Stomach (tissue), 9 donors: Measurements from ENCODE around the gene KRT13. TPM values are rescaled to one million over a fixed set of nuclear protein-coding genes. Genes with fewer than 3 reads are reported as not detected.
A peak's percentile ranks its signal among the peaks of the same experiment; 100 is the strongest.

Source experiments
- DNase-seq, 2 donors: peaks; one replicate each; pipeline versions ENCODE4 v3.0.0 to v3.0.0-alpha.2; 2013 to 2019
- H3K27ac ChIP-seq, 5 donors: fragments of 200-600 bp in 4 of 5; sonication (generic) in 4 of 5; one replicate each; pipeline ENCODE4 v1.5.1; 2013 to 2019; ENCODE audit warnings: mild to moderate bottlenecking in 1 of 5, moderate library complexity in 1 of 5
- H3K27me3 ChIP-seq, 3 donors: fragments of 200-600 bp; sonication (generic); one replicate each; pipeline ENCODE4 v1.5.1; 2017 to 2019; ENCODE audit warnings: mixed run types in 1 of 3
- H3K36me3 ChIP-seq, 4 donors: fragments of 200-600 bp; sonication (generic); 1 replicate in 3 of 4; 2 replicates in 1 of 4; pipeline ENCODE4 v1.5.1; 2016 to 2019
- H3K4me1 ChIP-seq, 4 donors: fragments of 200-600 bp; sonication (generic); one replicate each; pipeline ENCODE4 v1.5.1; 2016 to 2019
- H3K4me3 ChIP-seq, 4 donors: fragments of 200-600 bp; sonication (generic) in 3 of 4; one replicate each; pipeline ENCODE4 v1.5.1; 2016 to 2019; ENCODE audit warnings: mild to moderate bottlenecking in 1 of 4
- H3K9me3 ChIP-seq, 4 donors: fragments of 200-600 bp; sonication (generic); one replicate each; pipeline ENCODE4 v1.5.1; 2016 to 2019
- CTCF ChIP-seq, 7 experiments: fragments of 450-650 bp in 4 of 7; fragments of 200-600 bp in 3 of 7; sonication (generic) in 3 of 7; IDR thresholded peaks; one replicate each; pipeline ENCODE4 v1.5.1; 2016 to 2019; ENCODE audit warnings: antibody characterized with exemption in 7 of 7, control low read depth in 2 of 7, mild to moderate bottlenecking in 1 of 7
- EP300 ChIP-seq: sonication (generic); formaldehyde crosslinking; IDR thresholded peaks from one replicate; pipeline ENCODE4 v1.6.1; 2017; ENCODE audit warnings: antibody characterized with exemption
- POLR2A ChIP-seq, 4 donors: fragments of 450-650 bp; IDR thresholded peaks; one replicate each; pipeline ENCODE4 v1.6.1; 2016; ENCODE audit warnings: antibody characterized with exemption in 4 of 4, control low read depth in 2 of 4, mild to moderate bottlenecking in 1 of 4, moderate library complexity in 1 of 4
- POLR2AphosphoS5 ChIP-seq, 3 donors: sonication (generic); formaldehyde crosslinking; IDR thresholded peaks; one replicate each; pipeline ENCODE4 v1.6.1; 2016; ENCODE audit warnings: antibody characterized with exemption in 3 of 3
- WGBS, 5 donors: extraction: QIAGEN DNeasy Blood & Tissue Kit in 3 of 5; methylation state at CpG; one replicate each; pipeline versions ENCODE4 v1.1.5 to v1.1.7; 2013 to 2018; 5-methylcytosine and 5-hydroxymethylcytosine counted together
- intact Hi-C: fragments of 100-400 bp; cut with DNase I; formaldehyde crosslinking; loops from one replicate; pipeline ENCODE4 v1.15.1; 2023; ENCODE audit warnings: low total_unique reads
- polyA plus RNA-seq, 3 donors: library from polyadenylated mRNA; stranded (reverse); fragments of 200-250 nt; gene quantifications; one replicate each; pipeline ENCODE4 v1.2.3, GENCODE V29; 2013
- total RNA-seq, 5 donors: library from RNA; depleted of rRNA; stranded (reverse); fragments of >200 nt; gene quantifications; one replicate each; pipeline versions ENCODE4 v1.1.0 to v1.2.3, GENCODE V29; 2014 to 2016
- donor health status: healthy with polysubstance abuse.
- donor health status: Bipolar disorder and iron deficiency.
- donor health status: healthy.

KRT13 gene
- total and polyA plus RNA-seq, 8 donors = 1.1 to 12,460 (median 16.2) TPM; not detected in 1

DNA sequence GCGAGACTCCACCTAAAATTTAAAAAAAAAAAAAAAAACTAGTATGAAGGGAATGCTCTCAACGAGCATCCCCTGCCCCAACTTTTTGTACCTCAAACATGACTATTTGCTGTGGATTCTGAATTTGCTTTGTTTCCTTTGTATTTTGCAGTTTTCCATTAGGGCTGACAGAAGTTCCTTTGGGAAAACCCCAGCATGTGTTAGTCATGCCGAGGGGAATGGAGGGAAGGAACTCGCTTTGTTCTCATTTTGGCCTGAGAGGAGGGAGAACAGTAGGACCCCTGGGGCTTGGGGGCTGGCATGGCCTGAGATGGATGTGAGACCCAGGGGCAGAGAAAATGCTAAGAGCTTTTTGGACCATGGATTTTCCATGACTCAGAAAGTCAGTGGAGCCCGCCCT is 46.0 kb upstream of the KRT13 start:
- H3K4me1 ChIP-seq = peaks cover 15 to 27% (median 25%) of the 10 kb centered on the region in 4 donors
- H3K27ac ChIP-seq = no peak overlapping the region
- intact Hi-C loops = no loop called here
- H3K27me3 ChIP-seq = peaks cover 0 to 20% (median 0%) of the 10 kb centered on the region in 3 donors
- peaks cover 0 to 5% (median 2%) of the 10 kb centered on the region in 4 donors for H3K9me3 ChIP-seq
- no peak for TF ChIP-seq POLR2A (IDR thresholded peaks at IDR 0.05)
- TF ChIP-seq CTCF (IDR thresholded peaks at IDR 0.05) = no peak
- TF ChIP-seq POLR2AphosphoS5 (IDR thresholded peaks at IDR 0.05) = no peak
- no peak for TF ChIP-seq EP300
- H3K4me3 ChIP-seq = no peak overlapping the region
- no peaks in the 10 kb centered on the region for H3K36me3 ChIP-seq
- 59 to 79% (median 70%) methylated on average over 5 of the region's 5 CpGs for WGBS, 5 donors
- no peak for DNase-seq

DNA sequence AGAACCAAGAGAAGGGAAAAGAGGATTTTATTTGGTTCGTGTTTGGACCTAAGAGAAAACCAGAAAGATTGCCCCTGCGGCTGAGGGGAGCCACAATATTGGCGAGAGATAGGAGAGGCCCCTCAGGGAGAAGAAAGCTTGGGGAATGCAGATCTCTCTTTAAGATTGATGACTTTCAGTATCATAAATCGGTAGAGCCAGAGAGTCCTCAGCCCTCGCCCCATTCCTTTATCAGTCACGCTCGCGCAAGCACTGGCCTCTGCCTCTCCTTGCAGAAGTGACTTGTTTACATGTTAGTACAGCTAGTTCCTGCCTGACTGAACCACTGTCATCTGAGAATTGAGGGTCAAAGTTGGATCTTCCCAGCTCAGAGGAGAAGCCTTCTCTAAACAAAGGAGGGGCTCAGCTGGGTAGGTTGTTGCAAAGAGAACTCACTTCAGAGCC is 44.2 kb upstream of the KRT13 start:
- H3K4me3 ChIP-seq = no peak overlapping the region
- peaks cover 15 to 26% (median 25%) of the 10 kb centered on the region in 4 donors for H3K4me1 ChIP-seq
- WGBS, 5 donors = 59 to 67% (median 64%) methylated on average over 8 of the region's 8 CpGs
- H3K36me3 ChIP-seq = no peaks in the 10 kb centered on the region
- H3K9me3 ChIP-seq = peaks cover 0 to 5% (median 2%) of the 10 kb centered on the region in 4 donors
- peak overlapping the region in 1 of 5 donors; percentile 71 for H3K27ac ChIP-seq
- peaks cover 0 to 10% (median 0%) of the 10 kb centered on the region in 3 donors for H3K27me3 ChIP-seq
- intact Hi-C loops = no loop called here
- TF ChIP-seq CTCF (IDR thresholded peaks at IDR 0.05) (no peak), EP300 (no peak), POLR2AphosphoS5 (IDR thresholded peaks at IDR 0.05) (no peak), POLR2A (IDR thresholded peaks at IDR 0.05) (no peak)
- DNase-seq = peak in 1 of 2 donors; percentile 59

- intact Hi-C loops = no loop called here
- peaks cover 15 to 29% (median 25%) of the 10 kb centered on the region in 4 donors for H3K4me1 ChIP-seq
- H3K4me3 ChIP-seq = peak overlapping the region; percentile 17 to 26 (median 21)
- WGBS, 5 donors = 0 to 8% (median 1%) methylated on average over 10 to 25 of the region's 25 CpGs
- peaks cover 0 to 5% (median 2%) of the 10 kb centered on the region in 4 donors for H3K9me3 ChIP-seq
- DNase-seq = peak; percentile 89 to 95
- H3K27ac ChIP-seq = peak overlapping the region; percentile 59 to 82 (median 71)
- TF ChIP-seq EP300 (no peak), POLR2AphosphoS5 (IDR thresholded peaks at IDR 0.05) (peak in 1 of 3 donors; percentile 51), CTCF (IDR thresholded peaks at IDR 0.05) (peak in 6 of 7 experiments; percentile 14 to 91 (median 70))
- peaks cover 0 to 10% (median 0%) of the 10 kb centered on the region in 3 donors for H3K27me3 ChIP-seq
- H3K36me3 ChIP-seq = no peaks in the 10 kb centered on the region
Measured at GRCh38 chr17:41548844-41549595, 43.6 kb upstream of the KRT13 start.

- H3K27me3 ChIP-seq = peaks cover 0 to 10% (median 0%) of the 10 kb centered on the region in 3 donors
- WGBS, 5 donors = 21 to 36% (median 23%) methylated on average over 22 to 23 of the region's 23 CpGs
- peaks cover 0 to 5% (median 2%) of the 10 kb centered on the region in 4 donors for H3K9me3 ChIP-seq
- intact Hi-C loops = no loop called here
- H3K27ac ChIP-seq = peak overlapping the region; percentile 59 to 82 (median 71)
- peak overlapping the region; percentile 17 to 26 (median 21) for H3K4me3 ChIP-seq
- TF ChIP-seq EP300 = no peak
- TF ChIP-seq POLR2AphosphoS5 (IDR thresholded peaks at IDR 0.05) = peak in 2 of 3 donors; percentile 61 to 82
- H3K4me1 ChIP-seq = peaks cover 15 to 29% (median 25%) of the 10 kb centered on the region in 4 donors
- H3K36me3 ChIP-seq = no peaks in the 10 kb centered on the region
- peak; percentile 79 to 82 for DNase-seq
Measured at GRCh38 chr17:41547921-41548843, 42.8 kb upstream of the KRT13 start.
